IMR-90 (cell line): ENCODE measurements around the gene RAPGEF5. TPM values are rescaled to one million over a fixed set of nuclear protein-coding genes. Genes with fewer than 3 reads are reported as not detected.

Source experiments
- ATAC-seq: fragments of 200-7000 bp; cut with Tn5 transposase; 2 replicates; pipeline ENCODE4 v1.9.1; 2020; ENCODE audit warnings: low read depth, mild to moderate bottlenecking, moderate library complexity
- BruUV-seq: library from RNA; stranded (reverse); fragments of 400-500 nt; replicated peaks from 2 replicates; lab custom pipeline; 2021; lab: Mats Ljungman, UMichigan
- CTCF ChIA-PET: fragments of 300-600 bp; formaldehyde crosslinking; extraction: SDS; loops from one replicate; lab custom pipeline; 2021; ENCODE audit warnings: antibody characterized with exemption; lab: Yijun Ruan, JAX
- POLR2A ChIA-PET: fragments of 300-600 bp; sonication (Branson Sonifier 250); formaldehyde crosslinking; loops from one replicate; lab custom pipeline; 2022; ENCODE audit warnings: antibody characterized with exemption; ENCODE audit not compliant: unreplicated experiment; lab: Charles Lee
- DNase-seq: peaks from one replicate; pipeline ENCODE4 v3.0.0; 2013
- H2AFZ ChIP-seq: replicated peaks from 2 replicates; pipeline ENCODE3; 2013; ENCODE audit warnings: low read length, mild to moderate bottlenecking; ENCODE audit not compliant: poor library complexity
- H2AK5ac ChIP-seq: 2 replicates; pipeline ENCODE4 v1.6.1; 2013; ENCODE audit warnings: low read depth, low read length, inconsistent platforms
- H2AK9ac ChIP-seq: replicated peaks from 2 replicates; pipeline ENCODE3; 2013; ENCODE audit warnings: mild to moderate bottlenecking, low read depth, low read length, moderate library complexity; ENCODE audit not compliant: poor library complexity
- H2BK120ac ChIP-seq: 2 replicates; pipeline ENCODE4 v1.6.1; 2013; ENCODE audit warnings: low read depth, low read length, inconsistent platforms
- H2BK15ac ChIP-seq: 3 replicates; pipeline ENCODE4 v1.6.1; 2013; ENCODE audit warnings: low read depth, low read length, inconsistent platforms
- H2BK20ac ChIP-seq: 2 replicates; pipeline ENCODE4 v1.6.1; 2013; ENCODE audit warnings: low read depth, mild to moderate bottlenecking, inconsistent platforms, low read length, moderate library complexity
- H2BK5ac ChIP-seq: 2 replicates; pipeline ENCODE4 v1.6.1; 2013; ENCODE audit warnings: mild to moderate bottlenecking, low read depth, low read length, inconsistent platforms; ENCODE audit not compliant: poor library complexity, severe bottlenecking
- H3K14ac ChIP-seq: replicated peaks from 2 replicates; pipeline ENCODE4 v1.6.1; 2013; ENCODE audit warnings: low read depth, low read length, inconsistent platforms
- H3K18ac ChIP-seq: 2 replicates; pipeline ENCODE4 v1.6.1; 2013; ENCODE audit warnings: low read depth, low read length, control low read depth
- H3K23ac ChIP-seq: 2 replicates; pipeline ENCODE4 v1.6.1; 2013; ENCODE audit warnings: low read depth, low read length, inconsistent platforms
- H3K27ac ChIP-seq: 2 replicates; pipeline ENCODE4 v1.5.1; 2013; ENCODE audit warnings: mild to moderate bottlenecking, control low read depth, low read length; ENCODE audit not compliant: insufficient read depth
- H3K27me3 ChIP-seq: 2 replicates; pipeline ENCODE4 v1.6.1; 2013; ENCODE audit warnings: low read length; ENCODE audit not compliant: control insufficient read depth, insufficient read depth
- H3K36me3 ChIP-seq: 2 replicates; pipeline ENCODE4 v1.6.1; 2013; ENCODE audit warnings: low read length, mixed read lengths; ENCODE audit not compliant: control insufficient read depth, insufficient read depth
- H3K4ac ChIP-seq: 2 replicates; pipeline ENCODE4 v1.6.1; 2013; ENCODE audit warnings: low read depth, low read length, inconsistent platforms
- H3K4me1 ChIP-seq: 2 replicates; pipeline ENCODE4 v1.6.1; 2013; ENCODE audit warnings: low read length, mixed read lengths; ENCODE audit not compliant: control insufficient read depth, insufficient read depth
- H3K4me2 ChIP-seq: 2 replicates; pipeline ENCODE4 v1.6.1; 2013; ENCODE audit warnings: low read depth, mild to moderate bottlenecking, control low read depth, low read length, moderate library complexity
- H3K4me3 ChIP-seq: 2 replicates; pipeline ENCODE4 v1.5.1; 2013; ENCODE audit warnings: low read depth, mild to moderate bottlenecking, control low read depth, low read length, moderate library complexity; ENCODE audit not compliant: insufficient read depth
- H3K56ac ChIP-seq: 2 replicates; pipeline ENCODE4 v1.6.1; 2013; ENCODE audit warnings: low read length, inconsistent platforms; ENCODE audit not compliant: insufficient read depth; ENCODE audit errors: extremely low read depth
- H3K79me1 ChIP-seq, 2 experiments: 2 replicates each; pipeline ENCODE4 v1.6.1; 2013; ENCODE audit warnings: low read length in 2 of 2, inconsistent platforms in 1 of 2, low read depth in 1 of 2
- H3K9ac ChIP-seq: 2 replicates; pipeline ENCODE4 v1.6.1; 2013; ENCODE audit warnings: low read depth, low read length, control low read depth
- H3K9me1 ChIP-seq: 2 replicates; pipeline ENCODE4 v1.6.1; 2013; ENCODE audit warnings: low read length, inconsistent platforms; ENCODE audit not compliant: insufficient read depth
- H3K9me3 ChIP-seq: 2 replicates; pipeline ENCODE4 v1.6.1; 2013; ENCODE audit warnings: low read length; ENCODE audit not compliant: control insufficient read depth, insufficient read depth
- H4K20me1 ChIP-seq: 2 replicates; pipeline ENCODE4 v1.6.1; 2013; ENCODE audit warnings: low read length, inconsistent platforms; ENCODE audit not compliant: insufficient read depth
- H4K5ac ChIP-seq: 2 replicates; pipeline ENCODE4 v1.6.1; 2013; ENCODE audit warnings: mild to moderate bottlenecking, low read depth, low read length, control low read depth
- H4K8ac ChIP-seq, 2 experiments: 2 replicates each; pipeline ENCODE4 v1.6.1; 2013; ENCODE audit warnings: low read depth in 2 of 2, low read length in 2 of 2, control low read depth in 1 of 2, inconsistent platforms in 1 of 2
- H4K91ac ChIP-seq: 2 replicates; pipeline ENCODE4 v1.6.1; 2013; ENCODE audit warnings: low read depth, low read length, inconsistent platforms; ENCODE audit not compliant: insufficient read depth
- BHLHE40 ChIP-seq: fragments of 150-350 bp; IDR thresholded peaks from 2 replicates; pipeline ENCODE4 v1.6.1; 2016; ENCODE audit warnings: mild to moderate bottlenecking, low read depth, low read length
- CEBPB ChIP-seq: IDR thresholded peaks from 2 replicates; pipeline ENCODE4 v1.6.1; 2012; ENCODE audit warnings: low read depth, low read length, improper control_type of control experiment
- CHD1 ChIP-seq: IDR thresholded peaks from 2 replicates; pipeline ENCODE4 v1.6.1; 2012; ENCODE audit warnings: low read depth, low read length, improper control_type of control experiment
- CTCF ChIP-seq: conservative IDR thresholded peaks from 2 replicates; pipeline ENCODE4 v1.5.1; 2012; ENCODE audit warnings: mild to moderate bottlenecking, low read depth, low read length, improper control_type of control experiment
- FOS ChIP-seq: fragments of 150-350 bp; IDR thresholded peaks from 2 replicates; pipeline ENCODE4 v1.6.1; 2016; ENCODE audit warnings: low read depth, low read length
- MAFK ChIP-seq: IDR thresholded peaks from 2 replicates; pipeline ENCODE4 v1.6.1; 2012; ENCODE audit warnings: low read depth, low read length, improper control_type of control experiment
- MAZ ChIP-seq: IDR thresholded peaks from 2 replicates; pipeline ENCODE4 v1.6.1; 2012; ENCODE audit warnings: low read depth, mild to moderate bottlenecking, low read length, improper control_type of control experiment, moderate library complexity, borderline replicate concordance
- NFE2L2 ChIP-seq: fragments of 150-350 bp; IDR thresholded peaks from 2 replicates; pipeline ENCODE4 v1.6.1; 2016; ENCODE audit warnings: low read depth, mild to moderate bottlenecking, low read length
- RAD21 ChIP-seq: IDR thresholded peaks from 2 replicates; pipeline ENCODE4 v1.6.1; 2012; ENCODE audit warnings: low read length, improper control_type of control experiment
- RCOR1 ChIP-seq: IDR thresholded peaks from 2 replicates; pipeline ENCODE4 v1.6.1; 2012; ENCODE audit warnings: mild to moderate bottlenecking, low read length, improper control_type of control experiment; ENCODE audit not compliant: insufficient replicate concordance
- SMC3 ChIP-seq: fragments of 150-350 bp; IDR thresholded peaks from 2 replicates; pipeline ENCODE4 v1.6.1; 2016; ENCODE audit warnings: low read depth, mild to moderate bottlenecking, antibody characterized with exemption, low read length, moderate library complexity
- WGBS, 2 experiments: methylation state at CpG; one replicate each; pipeline versions ENCODE4 v1.1.5 to v1.1.7; 2013; ENCODE audit warnings: missing lambda C conversion rate in 2 of 2; ENCODE audit not compliant: insufficient read length in 1 of 2; ENCODE audit errors: extremely low coverage in 2 of 2; 5-methylcytosine and 5-hydroxymethylcytosine counted together
- dilution Hi-C: fragments of 300-500 bp; cut with HindIII; formaldehyde crosslinking; loops from one replicate; pipeline ENCODE4 v1.14.3; 2018; ENCODE audit warnings: low sequenced_read_pairs; ENCODE audit not compliant: unreplicated experiment
- in situ Hi-C: fragments of 300-500 bp; cut with MboI; formaldehyde crosslinking; loops from 3 replicates; pipeline ENCODE4 v1.14.3; 2019; ENCODE audit warnings: low sequenced_read_pairs, inconsistent platforms, mixed read lengths
- intact Hi-C: fragments of 100-400 bp; cut with micrococcal nuclease; formaldehyde crosslinking; loops from 2 replicates; pipeline ENCODE4 v1.10.0; 2022
- polyA plus RNA-seq, 3 experiments: library from polyadenylated mRNA; depleted of rRNA; stranded (reverse); fragments of >200 nt; gene quantifications; 2 replicates each; pipeline ENCODE4 v1.2.3, GENCODE V29; 2012; ENCODE audit warnings: low replicate concordance in 1 of 3
- total RNA-seq: library from RNA; depleted of rRNA; stranded (reverse); fragments of >200 nt; gene quantifications from 2 replicates; pipeline ENCODE4 v1.2.3, GENCODE V29; 2012
- TF ChIP-seq, protein P1 (sequence below): fragments of 150-350 bp; IDR thresholded peaks from 2 replicates; pipeline ENCODE4 v1.6.1; 2016; ENCODE audit warnings: low read depth, mild to moderate bottlenecking, low read length, moderate library complexity, borderline replicate concordance

The RAPGEF5 gene
- total and polyA plus RNA-seq, 2 of the 4 experiments (the other 2 are of a cell fraction): 0.05 to 0.18 TPM

- Histone ChIP-seq H4K8ac (no peak overlapping the region), H3K4me1 (no peaks in the 10 kb centered on the region), H2AK5ac (no peak overlapping the region), H3K27me3 (peaks cover 1% of the 10 kb centered on the region; the same call in 1 of the 2 replicates), H2BK120ac (no peak overlapping the region), H4K5ac (no peak overlapping the region), H3K56ac (no peak overlapping the region), H2BK5ac (no peak overlapping the region), H2BK15ac (no peak overlapping the region), H3K18ac (no peak overlapping the region), H3K9me3 (no peaks in the 10 kb centered on the region), H3K79me1 (no peaks in the 10 kb centered on the region), H2AFZ (no peak overlapping the region), H3K27ac (no peak overlapping the region), H3K4ac (no peak overlapping the region), H3K9me1 (no peaks in the 10 kb centered on the region), H3K23ac (no peak overlapping the region), H3K14ac (no peak overlapping the region), H2AK9ac (no peak overlapping the region), H3K4me2 (no peak overlapping the region), H4K20me1 (no peaks in the 10 kb centered on the region), H3K36me3 (no peaks in the 10 kb centered on the region), H3K4me3 (no peak overlapping the region), H4K91ac (no peak overlapping the region), H2BK20ac (no peak overlapping the region), H3K9ac (no peak overlapping the region)
- ChIA-PET POLR2A (no interaction called here), CTCF (interaction anchor here (0.7 kb wide), 1 partner anchor 11 kb away, joined by 8 read pairs; no protein-coding TSS in a partner anchor)
- dilution Hi-C loops (no loop called here), intact Hi-C loops (no loop called here), in situ Hi-C loops (no loop called here)
- TF ChIP-seq CEBPB (no peak), CTCF (no peak), SMC3 (no peak), RAD21 (no peak), RCOR1 (no peak), BHLHE40 (no peak), CHD1 (no peak), NFE2L2 (no peak), MAFK (no peak), MAZ (no peak), FOS (no peak)
- TF ChIP-seq, protein P1, sequence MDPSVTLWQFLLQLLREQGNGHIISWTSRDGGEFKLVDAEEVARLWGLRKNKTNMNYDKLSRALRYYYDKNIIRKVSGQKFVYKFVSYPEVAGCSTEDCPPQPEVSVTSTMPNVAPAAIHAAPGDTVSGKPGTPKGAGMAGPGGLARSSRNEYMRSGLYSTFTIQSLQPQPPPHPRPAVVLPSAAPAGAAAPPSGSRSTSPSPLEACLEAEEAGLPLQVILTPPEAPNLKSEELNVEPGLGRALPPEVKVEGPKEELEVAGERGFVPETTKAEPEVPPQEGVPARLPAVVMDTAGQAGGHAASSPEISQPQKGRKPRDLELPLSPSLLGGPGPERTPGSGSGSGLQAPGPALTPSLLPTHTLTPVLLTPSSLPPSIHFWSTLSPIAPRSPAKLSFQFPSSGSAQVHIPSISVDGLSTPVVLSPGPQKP: no peak
- DNase-seq (no peak), ATAC-seq (no peak)
- 100% methylated on average over 1 of the region's 2 CpGs; no CpG with 5 or more reads in 1 of the 2 experiments for WGBS, 2 experiments
- BruUV-seq: no TSS peak
Observed at GRCh38 chr7:22364900-22365299, 7.9 kb upstream of the RAPGEF5 start.
